ENCODE measurements around the gene NTM. TPM values are rescaled to one million over a fixed set of nuclear protein-coding genes. Genes with fewer than 3 reads are reported as not detected.
"Not testable (repeated sequence)": the region's sequence is repeated elsewhere in the genome, so short reads cannot be mapped to it uniquely, and the experiment has no call there.

NTM gene
- polyA plus RNA-seq, 4 donors: 36.2 to 52.4 (median 44.4) TPM

- DNase-seq (ENCODE audit: low read depth in 4 of 4, low spot score in 3 of 4): no peak
Measured at GRCh38 chr11:132047167-132047566, 676.8 kb downstream of the NTM start.

- no peak for DNase-seq (ENCODE audit: low read depth in 4 of 4, low spot score in 3 of 4)
Measured at GRCh38 chr11:132048040-132048439, 677.6 kb downstream of the NTM start.

- no peak for DNase-seq (ENCODE audit: low read depth in 4 of 4, low spot score in 3 of 4)
Measured at GRCh38 chr11:132049205-132049604, 678.8 kb downstream of the NTM start.

- DNase-seq (ENCODE audit: low read depth in 4 of 4, low spot score in 3 of 4): no peak
Measured at GRCh38 chr11:132050049-132050448, 679.6 kb downstream of the NTM start.

GRCh38 chr11:132050577-132051165 is 680.3 kb downstream of the NTM start:
- no peak for DNase-seq (ENCODE audit: low read depth in 4 of 4, low spot score in 3 of 4)

- DNase-seq (ENCODE audit: low read depth in 4 of 4, low spot score in 3 of 4): no peak
Measured at GRCh38 chr11:132051704-132052103, 681.3 kb downstream of the NTM start.

- no peak for DNase-seq (ENCODE audit: low read depth in 4 of 4, low spot score in 3 of 4)
Measured at GRCh38 chr11:132052342-132052741, 681.9 kb downstream of the NTM start.

- no peak for DNase-seq (ENCODE audit: low read depth in 4 of 4, low spot score in 3 of 4)
Measured at GRCh38 chr11:132052904-132053303, 682.5 kb downstream of the NTM start.

- no peak for DNase-seq (ENCODE audit: low read depth in 4 of 4, low spot score in 3 of 4)
Measured at GRCh38 chr11:132054822-132055221, 684.4 kb downstream of the NTM start.

- DNase-seq (ENCODE audit: low read depth in 4 of 4, low spot score in 3 of 4): no peak
Measured at GRCh38 chr11:132055296-132055695, 684.9 kb downstream of the NTM start.

GRCh38 chr11:132056689-132057088 is 686.3 kb downstream of the NTM start:
- DNase-seq (ENCODE audit: low read depth in 4 of 4, low spot score in 3 of 4): no peak

GRCh38 chr11:132057266-132057665 is 686.9 kb downstream of the NTM start:
- DNase-seq (ENCODE audit: low read depth in 4 of 4, low spot score in 3 of 4): no peak

- DNase-seq (ENCODE audit: low read depth in 4 of 4, low spot score in 3 of 4): no peak
Measured at GRCh38 chr11:132058211-132058772, 687.9 kb downstream of the NTM start.

- DNase-seq (ENCODE audit: low read depth in 4 of 4, low spot score in 3 of 4): no peak
Measured at GRCh38 chr11:132060567-132060966, 690.2 kb downstream of the NTM start.

- no peak for DNase-seq (ENCODE audit: low read depth in 4 of 4, low spot score in 3 of 4)
Measured at GRCh38 chr11:132062031-132062430, 691.6 kb downstream of the NTM start.

- no peak for DNase-seq (ENCODE audit: low read depth in 4 of 4, low spot score in 3 of 4)
Measured at GRCh38 chr11:132062541-132062940, 692.1 kb downstream of the NTM start.

- DNase-seq (ENCODE audit: low read depth in 4 of 4, low spot score in 3 of 4): peak in 2 of 4 donors; percentile 63 to 64
Measured at GRCh38 chr11:132064987-132065620, 694.7 kb downstream of the NTM start.

- no peak for DNase-seq (ENCODE audit: low read depth in 4 of 4, low spot score in 3 of 4)
Measured at GRCh38 chr11:132068556-132068955, 698.1 kb downstream of the NTM start.

- DNase-seq (ENCODE audit: low read depth in 4 of 4, low spot score in 3 of 4): not testable (repeated sequence)
Measured at GRCh38 chr11:132069593-132069992, 699.2 kb downstream of the NTM start.

GRCh38 chr11:132070907-132071306 is 700.5 kb downstream of the NTM start:
- not testable (repeated sequence) for DNase-seq (ENCODE audit: low read depth in 4 of 4, low spot score in 3 of 4)

GRCh38 chr11:132072044-132072857 is 701.8 kb downstream of the NTM start:
- DNase-seq (ENCODE audit: low read depth in 4 of 4, low spot score in 3 of 4): no peak
